Measurements from ENCODE around the gene NCOR1. TPM values are rescaled to one million over a fixed set of nuclear protein-coding genes. Genes with fewer than 3 reads are reported as not detected.

Gene NCOR1
- total and polyA plus RNA-seq, 2 of the 13 experiments (the other 11 are each of a cell fraction or from before 2014, with no cell fraction given) = 57.0 to 71.7 TPM

GRCh38 chr17:16215273-16215964 is at the start of gene NCOR1 (continued):
- no peak for TF ChIP-seq SRSF9 (IDR thresholded peaks at IDR 0.05; ENCODE audit: borderline replicate concordance, insufficient read depth, low read depth, low read length, poor library complexity, severe bottlenecking)
- TF ChIP-seq GMEB2 (CRISPR knock-in tag; IDR thresholded peaks at IDR 0.05; ENCODE audit: low read depth) = no peak
- peak; percentile 89 for TF ChIP-seq MXD1 (CRISPR knock-in tag; IDR thresholded peaks at IDR 0.05)
- no peak; the same call in 1 of the 2 replicates for TF ChIP-seq ARHGAP35 (CRISPR knock-in tag; IDR thresholded peaks at IDR 0.05; ENCODE audit: borderline replicate concordance)
- no peak for TF ChIP-seq IKZF4 (CRISPR knock-in tag; IDR thresholded peaks at IDR 0.05; ENCODE audit: borderline replicate concordance, low read depth, not compliant biosample characterization)
- no peak for TF ChIP-seq KLF11 (CRISPR knock-in tag; IDR thresholded peaks at IDR 0.05)
- peak; percentile 94 for TF ChIP-seq ZNF333 (CRISPR knock-in tag; IDR thresholded peaks at IDR 0.05; ENCODE audit: borderline replicate concordance)
- TF ChIP-seq WIZ (CRISPR knock-in tag; IDR thresholded peaks at IDR 0.05) = no peak; the same call in 1 of the 2 replicates
- TF ChIP-seq TBX2 (CRISPR knock-in tag; IDR thresholded peaks at IDR 0.05; ENCODE audit: borderline replicate concordance) = peak; percentile 42; the same call in 1 of the 2 replicates
- no peak for TF ChIP-seq SP1 (IDR thresholded peaks at IDR 0.05)
- TF ChIP-seq SP1 (CRISPR knock-in tag; IDR thresholded peaks at IDR 0.05) = 0 out of 2 replicates have a peak, but pooled peaks have one; percentile 37
- TF ChIP-seq JUND (CRISPR knock-in tag; IDR thresholded peaks at IDR 0.05) = no peak
- no peak for TF ChIP-seq ZNF407 (CRISPR knock-in tag; IDR thresholded peaks at IDR 0.05; ENCODE audit: not compliant biosample characterization)
- peak; percentile 24; the same call in 1 of the 2 replicates for TF ChIP-seq ZNF547 (CRISPR knock-in tag; IDR thresholded peaks at IDR 0.05)
- no peak for TF ChIP-seq NFE2L1 (CRISPR knock-in tag; IDR thresholded peaks at IDR 0.05; ENCODE audit: borderline replicate concordance)
- TF ChIP-seq IKZF1 (IDR thresholded peaks at IDR 0.05) = no peak
